Measurements from ENCODE around the gene TRMT112. TPM values are rescaled to one million over a fixed set of nuclear protein-coding genes. Genes with fewer than 3 reads are reported as not detected.

The TRMT112 gene
- total and polyA plus RNA-seq, 10 of the 15 experiments (the other 5 are each of a cell fraction or from before 2014, with no cell fraction given): 212 to 455 (median 308) TPM

GRCh38 chr11:64355078-64355940, 38.0 kb upstream of the TRMT112 start (continued):
- no peak for TF ChIP-seq ZBTB4 (CRISPR knock-in tag; IDR thresholded peaks at IDR 0.05)
- TF ChIP-seq ZBTB33 (IDR thresholded peaks at IDR 0.05): peak; percentile 22; the same call in 1 of the 2 replicates
- TF ChIP-seq JUND (IDR thresholded peaks at IDR 0.05; ENCODE audit: low read depth, low read length): peak; percentile 50; the same call in 1 of the 2 replicates
- TF ChIP-seq ZNF207 (IDR thresholded peaks at IDR 0.05; ENCODE audit: borderline replicate concordance): 0 out of 2 replicates have a peak, but pooled peaks have one; percentile 68
- TF ChIP-seq RAD21 (IDR thresholded peaks at IDR 0.05; ENCODE audit: insufficient read depth, low read depth, low read length): peak; percentile 80
- TF ChIP-seq GATAD2B (conservative IDR thresholded peaks at IDR 0.05; ENCODE audit: low read depth): peak; percentile 44; the same call in 1 of the 2 replicates
- peak; percentile 44; the same call in 1 of the 2 replicates for TF ChIP-seq IKZF1 (conservative IDR thresholded peaks at IDR 0.05)

All from GM12878 (cell line).